Bone marrow (tissue), 2 donors: ENCODE measurements around the gene WDR81.

Source experiments
- DNase-seq, 2 donors: peaks; one replicate each; lab custom pipeline; 2025; lab: John Stamatoyannopoulos, UW

WDR81 gene

DNA sequence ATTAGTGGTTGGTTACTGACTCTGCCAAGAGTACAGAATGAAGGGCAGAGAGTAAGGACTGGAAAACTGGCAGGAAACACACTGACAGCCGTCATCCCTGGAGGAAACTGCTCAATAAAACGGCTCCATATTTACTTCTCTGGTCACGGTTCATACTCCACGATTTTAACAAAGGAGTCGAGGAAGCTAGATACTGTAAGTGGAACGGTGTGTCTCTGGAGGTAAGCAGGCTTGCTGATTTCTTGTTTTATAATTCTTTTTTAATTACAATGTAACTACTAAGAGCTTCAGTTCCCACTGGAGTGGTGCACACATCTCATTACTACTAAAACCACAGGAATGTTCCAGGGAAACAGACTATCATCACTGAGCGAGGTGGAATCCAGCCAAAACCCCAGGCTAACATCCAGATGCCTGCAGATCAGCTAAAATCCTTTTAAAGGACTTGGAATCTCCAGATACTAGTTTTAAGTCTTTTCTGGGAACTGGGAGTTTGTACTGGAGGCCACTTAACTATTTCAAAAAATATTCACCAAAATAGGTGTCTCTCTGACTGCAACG, 55.1 kb downstream of the WDR81 start:
- no peak for DNase-seq

DNA sequence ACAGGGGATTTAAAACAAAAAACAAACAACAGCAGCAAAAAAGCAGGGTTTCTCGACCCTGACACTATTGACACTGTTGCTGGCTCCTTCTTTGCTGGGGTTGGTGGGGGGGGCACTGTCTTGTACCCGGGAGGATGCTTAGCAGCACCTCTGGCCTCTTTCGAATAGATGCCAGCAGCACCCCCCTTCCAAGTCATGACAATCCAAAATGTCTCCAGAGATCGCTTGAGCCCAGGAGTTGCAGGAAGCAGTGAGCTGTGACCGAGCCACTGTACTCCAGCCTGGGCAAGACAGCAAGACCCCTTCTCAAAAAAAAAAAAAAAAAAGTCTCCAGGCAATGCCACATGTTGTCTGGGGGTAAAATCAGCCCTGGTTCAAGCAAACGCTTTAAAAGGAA, 57.7 kb downstream of the WDR81 start:
- no peak for DNase-seq

DNA sequence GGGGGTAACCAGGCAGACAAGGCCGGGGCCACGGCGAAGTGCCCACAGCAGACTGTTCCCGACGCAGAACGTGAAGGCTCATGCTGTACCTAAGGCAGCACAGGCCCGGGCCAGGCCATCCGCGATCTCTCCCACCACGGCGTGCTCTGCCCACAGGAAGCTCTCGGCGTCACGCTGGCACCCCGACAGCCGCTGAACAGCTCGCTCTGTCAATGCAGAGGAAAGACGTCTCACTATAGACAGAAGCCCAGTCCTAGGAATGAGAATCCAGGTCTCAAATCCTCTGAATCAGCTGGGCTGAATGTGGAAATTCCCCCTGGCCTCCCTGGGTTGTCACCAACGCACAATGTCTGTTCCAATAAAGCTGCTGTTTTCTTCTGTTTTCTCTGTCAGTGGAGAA, 58.8 kb downstream of the WDR81 start:
- no peak for DNase-seq

DNA sequence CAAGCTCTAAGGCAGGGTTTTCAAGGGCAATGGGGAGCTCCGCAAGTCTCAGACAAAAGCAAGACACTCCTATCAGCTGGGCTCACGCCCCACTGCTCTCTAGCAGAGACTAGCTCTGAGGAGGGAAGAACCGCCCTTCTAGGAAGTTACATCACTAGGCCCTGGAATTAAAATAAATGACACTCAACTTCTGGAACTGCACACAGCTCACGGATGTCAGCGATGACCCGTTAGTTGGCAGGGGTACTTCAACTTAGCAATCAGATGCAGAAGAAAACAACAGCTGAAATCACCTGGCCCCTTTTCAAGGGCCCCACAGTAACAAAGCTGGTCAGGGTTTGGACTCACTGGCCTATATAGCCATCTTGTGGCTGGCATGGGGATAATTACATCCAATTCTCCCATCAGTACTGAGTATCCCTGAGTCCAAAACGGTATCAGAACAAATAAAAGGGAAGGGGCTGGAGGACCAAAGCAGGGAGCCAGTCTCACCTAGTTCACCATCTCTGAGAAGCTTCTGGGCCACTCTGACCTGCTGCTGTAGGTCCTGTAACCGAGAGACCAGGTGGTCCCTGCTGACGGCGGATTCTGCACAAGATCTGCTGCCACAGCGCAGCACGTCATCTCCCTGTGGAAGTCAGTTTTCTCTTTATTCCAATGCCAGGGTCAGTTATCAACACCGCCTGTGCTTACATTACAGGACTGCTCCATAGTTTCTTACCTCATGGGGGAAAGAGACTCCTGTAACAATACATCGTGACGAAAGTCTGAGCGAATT, 59.5 kb downstream of the WDR81 start:
- peak in 1 of 2 donors; percentile 58 for DNase-seq

DNA sequence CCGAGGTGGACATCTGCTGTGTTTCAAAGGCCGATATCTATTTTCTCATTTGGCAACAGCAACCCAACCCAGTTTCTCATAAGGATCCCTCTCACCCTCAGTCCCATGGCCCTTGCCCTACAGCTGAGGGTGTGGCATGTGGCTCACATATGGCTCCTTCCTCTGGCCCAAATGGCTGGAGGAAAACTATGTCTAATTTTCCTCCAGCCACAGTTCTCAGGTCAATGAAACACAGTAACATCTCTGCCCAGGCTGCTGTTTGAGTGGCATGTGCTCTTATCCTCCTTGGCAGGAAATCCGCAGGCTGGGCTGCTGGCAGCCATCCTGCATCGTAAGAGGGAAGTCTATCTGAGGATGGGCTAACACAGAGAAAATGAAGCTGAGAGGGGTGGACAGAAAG, 61.4 kb downstream of the WDR81 start:
- no peak for DNase-seq

DNA sequence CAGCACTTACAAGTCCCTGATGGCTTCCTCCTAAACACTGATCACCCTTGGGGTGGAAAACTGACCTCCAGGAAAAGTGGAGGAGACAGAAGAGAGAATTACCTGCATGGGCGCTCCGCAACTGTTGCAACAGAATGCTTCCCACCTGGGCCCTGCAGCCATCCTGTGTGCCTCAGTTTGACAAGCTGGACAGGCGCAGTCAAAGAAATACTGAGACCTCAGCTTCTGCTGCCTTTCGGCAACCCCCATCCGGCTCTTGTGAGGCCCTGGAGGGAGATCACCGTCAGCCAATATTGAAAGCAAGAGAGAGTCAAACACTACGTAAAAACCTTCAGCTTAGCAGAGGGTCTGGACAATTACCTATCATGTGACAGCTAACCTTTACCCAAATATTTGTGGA, 62.2 kb downstream of the WDR81 start:
- DNase-seq = no peak

DNA sequence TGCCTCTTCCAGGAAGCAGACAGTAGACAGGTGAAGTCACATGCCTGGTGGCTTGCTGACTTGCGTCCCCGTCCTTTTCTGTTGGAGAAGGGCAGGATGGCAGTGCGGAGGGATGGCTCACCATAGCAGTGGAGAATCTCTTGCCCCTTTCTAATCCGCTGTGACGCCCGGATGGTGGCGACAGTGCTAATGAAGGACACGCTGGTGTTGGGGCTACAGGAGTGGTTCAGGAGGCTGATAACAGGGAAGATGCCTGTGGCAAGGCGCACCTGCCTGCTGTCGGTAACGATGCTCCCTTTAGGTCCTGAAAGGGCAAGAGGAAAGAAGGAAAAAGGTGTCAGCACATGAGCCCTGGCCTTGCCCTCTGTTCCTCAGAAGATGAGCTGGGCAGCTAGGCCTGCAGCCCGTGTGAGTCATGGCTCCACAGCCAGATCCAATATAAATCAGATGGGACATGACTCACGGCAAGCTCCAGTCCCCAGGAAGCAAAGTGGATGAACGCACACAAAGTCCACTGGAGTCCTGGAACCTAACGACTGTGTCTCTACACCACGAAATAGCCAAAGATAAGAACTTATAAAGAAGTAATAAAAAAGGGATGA, 62.9 kb downstream of the WDR81 start:
- DNase-seq = no peak
